H1 (cell line): ENCODE results near the gene HARS2. TPM values are rescaled to one million over a fixed set of nuclear protein-coding genes. Genes with fewer than 3 reads are reported as not detected.

Experiments used
- CTCF ChIA-PET: fragments of 300-600 bp; sonication (Branson Sonifier 250); formaldehyde crosslinking; loops from one replicate; lab custom pipeline; 2021; ENCODE audit not compliant: partially characterized antibody; lab: Charles Lee
- POLR2A ChIA-PET: fragments of 300-600 bp; sonication (Branson Sonifier 250); formaldehyde crosslinking; loops from one replicate; lab custom pipeline; 2021; ENCODE audit warnings: inconsistent platforms; ENCODE audit not compliant: partially characterized antibody; lab: Charles Lee
- DNase-seq, 2 experiments: peaks; one replicate each; pipeline versions ENCODE4 v3.0.0 to v3.0.0-alpha.2; 2010 to 2022; ENCODE audit warnings: low spot score in 2 of 2, low read depth in 1 of 2, mixed read lengths in 1 of 2
- FAIRE-seq: peaks from 2 replicates; lab custom pipeline; 2011; peaks lifted over from hg19 to GRCh38; lab: Jason Lieb, UNC
- H2AFZ ChIP-seq: 2 replicates; pipeline ENCODE4 v1.8.1; 2012; ENCODE audit warnings: low read length, inconsistent platforms
- H2AK5ac ChIP-seq: 2 replicates; pipeline ENCODE4 v1.6.1; 2013; ENCODE audit warnings: low read depth, low read length
- H2BK120ac ChIP-seq: replicated peaks from 2 replicates; pipeline ENCODE3; 2013; ENCODE audit warnings: low read depth, low read length, inconsistent platforms
- H2BK12ac ChIP-seq: 2 replicates; pipeline ENCODE4 v1.6.1; 2013; ENCODE audit warnings: low read depth, low read length
- H2BK15ac ChIP-seq: 2 replicates; pipeline ENCODE4 v1.6.1; 2013; ENCODE audit warnings: low read length
- H2BK20ac ChIP-seq: 2 replicates; pipeline ENCODE4 v1.6.1; 2013; ENCODE audit warnings: low read length
- H2BK5ac ChIP-seq: 2 replicates; pipeline ENCODE4 v1.6.1; 2013; ENCODE audit warnings: low read depth, low read length
- H3K14ac ChIP-seq: 2 replicates; pipeline ENCODE4 v1.6.1; 2013; ENCODE audit warnings: inconsistent platforms; ENCODE audit not compliant: insufficient read length
- H3K18ac ChIP-seq: 2 replicates; pipeline ENCODE4 v1.6.1; 2013; ENCODE audit warnings: low read length; ENCODE audit errors: extremely low read depth
- H3K23ac ChIP-seq: 2 replicates; pipeline ENCODE4 v1.6.1; 2013; ENCODE audit warnings: inconsistent platforms; ENCODE audit not compliant: insufficient read length
- H3K23me2 ChIP-seq: 2 replicates; pipeline ENCODE4 v1.6.1; 2013; ENCODE audit warnings: low read depth, low read length
- H3K27ac ChIP-seq: 2 replicates; pipeline ENCODE4 v1.6.1; 2011; ENCODE audit warnings: low read depth, low read length, inconsistent platforms
- H3K27me3 ChIP-seq, 4 experiments: replicated peaks in 1 of 4; 1 replicate in 1 of 4; 2 replicates in 3 of 4; pipeline versions ENCODE4 v1.6.1 to v1.8.1; 2011 to 2013; ENCODE audit warnings: low read length in 3 of 4, mild to moderate bottlenecking in 3 of 4, inconsistent platforms in 2 of 4, mixed read lengths in 2 of 4, moderate library complexity in 1 of 4; ENCODE audit not compliant: control insufficient read depth in 3 of 4, insufficient read depth in 3 of 4; ENCODE audit errors: extremely low read depth in 1 of 4
- H3K36me3 ChIP-seq, 4 experiments: 2 replicates each; pipeline versions ENCODE4 v1.6.1 to v1.8.1; 2011 to 2013; ENCODE audit warnings: mild to moderate bottlenecking in 4 of 4, low read length in 3 of 4, moderate library complexity in 2 of 4, control low read depth in 1 of 4, inconsistent platforms in 1 of 4; ENCODE audit not compliant: insufficient read depth in 4 of 4, control insufficient read depth in 2 of 4
- H3K4ac ChIP-seq: replicated peaks from 2 replicates; pipeline ENCODE3; 2013; ENCODE audit warnings: low read length, low read depth, mixed read lengths, inconsistent platforms; ENCODE audit not compliant: insufficient read length
- H3K4me1 ChIP-seq, 4 experiments: replicated peaks in 1 of 4; 1 replicate in 1 of 4; 2 replicates in 3 of 4; pipeline versions ENCODE4 v1.6.1 to v1.8.1; 2011 to 2013; ENCODE audit warnings: low read length in 3 of 4, inconsistent platforms in 2 of 4, mixed read lengths in 1 of 4; ENCODE audit not compliant: insufficient read depth in 4 of 4, control insufficient read depth in 3 of 4
- H3K4me2 ChIP-seq, 2 experiments: 2 replicates each; pipeline versions ENCODE4 v1.6.1 to v1.8.1; 2011 to 2013; ENCODE audit warnings: low read depth in 2 of 2, low read length in 2 of 2, control low read depth in 1 of 2, inconsistent platforms in 1 of 2, mild to moderate bottlenecking in 1 of 2; ENCODE audit not compliant: insufficient read depth in 1 of 2
- H3K4me3 ChIP-seq, 4 experiments: fragments of 200-600, 300-600 bp in 1 of 4; sonication (generic), shearing (Covaris generic), sonication (Bioruptor Twin) in 1 of 4; 2 replicates each; pipeline versions ENCODE4 v1.5.1 to v1.8.1; 2011 to 2016; ENCODE audit warnings: low read length in 4 of 4, low read depth in 3 of 4, control low read depth in 2 of 4, inconsistent platforms in 2 of 4, mild to moderate bottlenecking in 2 of 4, mixed read lengths in 1 of 4, moderate library complexity in 1 of 4; ENCODE audit not compliant: insufficient read depth in 2 of 4; ENCODE audit errors: extremely low read depth in 1 of 4
- H3K56ac ChIP-seq: replicated peaks from 2 replicates; pipeline ENCODE3; 2013; ENCODE audit warnings: low read depth, mild to moderate bottlenecking, mixed read lengths, low read length, inconsistent platforms; ENCODE audit not compliant: insufficient read length
- H3K79me1 ChIP-seq: 2 replicates; pipeline ENCODE4 v1.6.1; 2013; ENCODE audit warnings: low read depth, low read length, control low read depth
- H3K79me2 ChIP-seq, 2 experiments: 2 replicates each; pipeline versions ENCODE4 v1.6.1 to v1.8.1; 2012 to 2013; ENCODE audit warnings: low read length in 2 of 2, mild to moderate bottlenecking in 2 of 2, inconsistent platforms in 1 of 2; ENCODE audit not compliant: insufficient read depth in 2 of 2, control insufficient read depth in 1 of 2
- H3K9ac ChIP-seq, 4 experiments: replicated peaks in 1 of 4; 1 replicate in 1 of 4; 2 replicates in 3 of 4; pipeline versions ENCODE4 v1.6.1 to v1.8.1; 2011 to 2013; ENCODE audit warnings: low read depth in 3 of 4, low read length in 3 of 4, control low read depth in 2 of 4, mild to moderate bottlenecking in 2 of 4, moderate library complexity in 2 of 4, inconsistent platforms in 1 of 4; ENCODE audit errors: extremely low read depth in 1 of 4
- H3K9me3 ChIP-seq, 2 experiments: 2 replicates each; pipeline versions ENCODE4 v1.6.1 to v1.8.1; 2012 to 2013; ENCODE audit warnings: mild to moderate bottlenecking in 2 of 2, moderate library complexity in 2 of 2, control low read depth in 1 of 2, inconsistent platforms in 1 of 2, low read depth in 1 of 2, low read length in 1 of 2, mixed read lengths in 1 of 2; ENCODE audit not compliant: insufficient read depth in 2 of 2
- H4K20me1 ChIP-seq, 2 experiments: replicated peaks in 1 of 2; 2 replicates each; pipeline versions ENCODE3 to v1.8.1; 2011 to 2013; ENCODE audit warnings: inconsistent platforms in 2 of 2, low read length in 2 of 2, mild to moderate bottlenecking in 1 of 2; ENCODE audit not compliant: insufficient read depth in 2 of 2, control insufficient read depth in 1 of 2
- H4K5ac ChIP-seq: 2 replicates; pipeline ENCODE4 v1.6.1; 2013; ENCODE audit warnings: low read length, low read depth, mixed read lengths, inconsistent platforms; ENCODE audit not compliant: insufficient read length
- H4K8ac ChIP-seq: 2 replicates; pipeline ENCODE4 v1.8.0; 2013; ENCODE audit warnings: mild to moderate bottlenecking, moderate library complexity, low read length, inconsistent platforms; ENCODE audit not compliant: insufficient read depth; ENCODE audit errors: extremely low read depth
- H4K91ac ChIP-seq: replicated peaks from 2 replicates; pipeline ENCODE3; 2013; ENCODE audit warnings: low read length, mixed read lengths, inconsistent platforms; ENCODE audit not compliant: insufficient read length
- ASH2L ChIP-seq: fragments of 200-600, 300-600 bp; sonication (generic); IDR thresholded peaks from one replicate; pipeline ENCODE4 v1.7.1; 2017; ENCODE audit warnings: low read length
- BCL11A ChIP-seq, 2 experiments: IDR thresholded peaks; one replicate each; pipeline ENCODE4 v1.6.1; 2011; ENCODE audit warnings: low read depth in 2 of 2, low read length in 2 of 2, mild to moderate bottlenecking in 2 of 2
- CEBPB ChIP-seq: IDR thresholded peaks from 2 replicates; pipeline ENCODE4 v1.6.1; 2012; ENCODE audit warnings: low read depth, low read length
- CHD1 ChIP-seq: IDR thresholded peaks from 2 replicates; pipeline ENCODE4 v1.6.1; 2012; ENCODE audit warnings: low read depth, low read length, improper control_type of control experiment
- EP300 ChIP-seq, 2 experiments: IDR thresholded peaks; 1 replicate in 1 of 2; 2 replicates in 1 of 2; pipeline ENCODE4 v1.6.1; 2011 to 2012; ENCODE audit warnings: low read depth in 2 of 2, low read length in 2 of 2, mild to moderate bottlenecking in 2 of 2, borderline replicate concordance in 1 of 2, inconsistent platforms in 1 of 2, moderate library complexity in 1 of 2
- JUN ChIP-seq: IDR thresholded peaks from 2 replicates; pipeline ENCODE4 v1.6.1; 2011; ENCODE audit warnings: low read depth, mild to moderate bottlenecking, improper control_type of control experiment, low read length
- KDM1A ChIP-seq: fragments of 200-600, 300-600 bp; sonication (generic); IDR thresholded peaks from 2 replicates; pipeline ENCODE4 v1.7.1; 2016; ENCODE audit warnings: mild to moderate bottlenecking, low read length, borderline replicate concordance
- PHF8 ChIP-seq: fragments of 200-600 bp; sonication (generic); conservative IDR thresholded peaks from 2 replicates; pipeline ENCODE4 v1.7.1; 2012; ENCODE audit warnings: low read depth, mild to moderate bottlenecking, inconsistent platforms, low read length, moderate library complexity
- RFX5 ChIP-seq: IDR thresholded peaks from 2 replicates; pipeline ENCODE4 v1.6.1; 2011; ENCODE audit warnings: low read depth, low read length, improper control_type of control experiment, borderline replicate concordance
- RXRA ChIP-seq: IDR thresholded peaks from 2 replicates; pipeline ENCODE4 v1.6.1; 2011; ENCODE audit warnings: low read depth, mild to moderate bottlenecking, low read length, moderate library complexity; ENCODE audit not compliant: insufficient read depth
- SIX5 ChIP-seq: IDR thresholded peaks from 2 replicates; pipeline ENCODE4 v1.6.1; 2011; ENCODE audit warnings: mild to moderate bottlenecking, low read depth, low read length
- SP2 ChIP-seq: IDR thresholded peaks from 2 replicates; pipeline ENCODE4 v1.6.1; 2012; ENCODE audit warnings: mild to moderate bottlenecking, low read length, inconsistent platforms
- SRF ChIP-seq: IDR thresholded peaks from 2 replicates; pipeline ENCODE4 v1.6.1; 2011; ENCODE audit warnings: mild to moderate bottlenecking, low read depth, low read length, moderate library complexity
- ZNF274 ChIP-seq: IDR thresholded peaks from 2 replicates; pipeline ENCODE4 v1.7.0; 2012; ENCODE audit warnings: low read length, borderline replicate concordance; ENCODE audit errors: extremely low read depth
- WGBS, 2 experiments: shearing (Covaris generic) in 1 of 2; methylation state at CpG; one replicate each; pipeline versions ENCODE4 v1.1.6 to v1.1.7; 2013 to 2015; ENCODE audit warnings: low lambda C conversion rate in 2 of 2, mixed read lengths in 2 of 2, inconsistent platforms in 1 of 2, low coverage in 1 of 2, missing lambda C conversion rate in 1 of 2; ENCODE audit not compliant: insufficient replicate concordance in 2 of 2, insufficient coverage in 1 of 2, insufficient read length in 1 of 2; ENCODE audit errors: extremely low coverage in 1 of 2, missing lambda C conversion rate in 1 of 2; 5-methylcytosine and 5-hydroxymethylcytosine counted together
- polyA plus RNA-seq, 7 experiments: library from polyadenylated mRNA; depleted of rRNA in 3 of 7; stranded (reverse) in 5 of 7; unstranded in 2 of 7; fragments of >200 nt in 5 of 7; fragments of 200-250 nt in 2 of 7; gene quantifications; 1 replicate in 5 of 7; 2 replicates in 1 of 7; 4 replicates in 1 of 7; pipeline versions ENCODE4 v1.2.1 to v1.2.3, GENCODE V29; 2011 to 2013; ENCODE audit warnings: missing spikeins in 2 of 7, mixed read lengths in 2 of 7
- total RNA-seq: library from RNA; stranded (reverse); fragmentation: NEBNext Ultra II Directional; extraction: Animal tissue kit (Norgen Biotek cat#: 25700); gene quantifications from 2 replicates; pipeline ENCODE4 v1.2.1, GENCODE V29; 2021

Gene HARS2
- total and polyA plus RNA-seq, 2 of the 8 experiments (the other 6 are each of a cell fraction or from before 2014, with no cell fraction given): 16.1 to 23.1 TPM

- FAIRE-seq (no peak), DNase-seq (no peak)
- peaks cover 18 to 37% (median 31%) of the 10 kb centered on the region in 4 experiments for H3K36me3 ChIP-seq
- no peaks in the 10 kb centered on the region for H3K9me3 ChIP-seq
- peaks cover 5% of the 10 kb centered on the region; the same call in 1 of the 2 replicates for H3K23me2 ChIP-seq
- no peak overlapping the region for H2AK5ac ChIP-seq
- H4K20me1 ChIP-seq: no peaks in the 10 kb centered on the region
- H3K27ac ChIP-seq: no peak overlapping the region
- no peak overlapping the region for H3K4me3 ChIP-seq
- no peak overlapping the region for H2BK120ac ChIP-seq
- no peak overlapping the region for H3K18ac ChIP-seq
- ChIA-PET CTCF (interaction anchor here (1.0 to 1.3 kb wide), 2 partner anchors 12 to 349 kb away, joined by 3 to 7 read pairs; no protein-coding TSS in a partner anchor), POLR2A (interaction anchor here (0.9 to 1.6 kb wide), 7 partner anchors 11 to 68 kb away, joined by 3 to 8 read pairs (median 4); partner anchors contain the start of genes DND1, IK, NDUFA2 and TMCO6)
- no peaks in the 10 kb centered on the region for H3K79me2 ChIP-seq
- no peak overlapping the region for H3K23ac ChIP-seq
- no peak overlapping the region for H2BK5ac ChIP-seq
- 98% methylated on average over 4 of the region's 4 CpGs; no CpG with 5 or more reads in 1 of the 2 experiments for WGBS, 2 experiments
- H2BK15ac ChIP-seq: no peak overlapping the region
- no peak overlapping the region for H3K4me2 ChIP-seq
- H2BK12ac ChIP-seq: no peak overlapping the region
- H3K4me1 ChIP-seq: no peaks in the 10 kb centered on the region
- H4K8ac ChIP-seq: no peak overlapping the region
- no peak overlapping the region for H3K9ac ChIP-seq
- no peak overlapping the region for H2AFZ ChIP-seq
- H3K4ac ChIP-seq: no peak overlapping the region
- no peak overlapping the region for H3K14ac ChIP-seq
- H3K79me1 ChIP-seq: no peaks in the 10 kb centered on the region
- no peak overlapping the region for H4K5ac ChIP-seq
- H2BK20ac ChIP-seq: no peak overlapping the region
- H4K91ac ChIP-seq: no peak overlapping the region
- H3K27me3 ChIP-seq: no peaks in the 10 kb centered on the region
- H3K56ac ChIP-seq: no peak overlapping the region
- TF ChIP-seq PHF8 (no peak), CEBPB (no peak), SRF (no peak), SP2 (no peak), EP300 (IDR thresholded peaks at IDR 0.05; ENCODE audit: borderline replicate concordance in 1 of 2, low read depth in 2 of 2, low read length in 2 of 2) (no peak), JUN (no peak), CHD1 (no peak), ZNF274 (no peak), BCL11A (IDR thresholded peaks at IDR 0.05; ENCODE audit: low read depth in 2 of 2, low read length in 2 of 2) (no peak), KDM1A (no peak), RXRA (no peak), RFX5 (no peak), SIX5 (no peak), ASH2L (no peak)
Measured at GRCh38 chr5:140707812-140708211, 16.6 kb downstream of the HARS2 start.
